Activated naive CD8-positive, alpha-beta T cell treated with anti-CD3 and anti-CD28 coated beads, Interleukin-2, amount 50 U/mL, for 24 hours (primary cell): Measurements from ENCODE around the gene SLC14A1.
A peak's percentile ranks its signal among the peaks of the same experiment; 100 is the strongest.
"Not testable (repeated sequence)": the region's sequence is repeated elsewhere in the genome, so short reads cannot be mapped to it uniquely, and the experiment has no call there.

Source experiments
- ATAC-seq: fragments of 150-1000 bp; cut with Tn5 transposase; one replicate; pipeline ENCODE4 v1.10.0; 2021
- DNase-seq: peaks from one replicate; pipeline ENCODE4 v3.0.0; 2021
- H3K27ac Mint-ChIP-seq: one replicate; pipeline ENCODE4 v1.8.0; 2021; ENCODE audit warnings: mild to moderate bottlenecking, mixed read lengths
- H3K27me3 Mint-ChIP-seq: one replicate; pipeline ENCODE4 v1.8.0; 2021; ENCODE audit warnings: mixed read lengths
- H3K36me3 Mint-ChIP-seq: one replicate; pipeline ENCODE4 v1.8.0; 2021; ENCODE audit warnings: low read depth, mixed read lengths
- H3K4me1 Mint-ChIP-seq: one replicate; pipeline ENCODE4 v1.8.0; 2021; ENCODE audit warnings: mixed read lengths
- H3K4me3 Mint-ChIP-seq: one replicate; pipeline ENCODE4 v1.8.0; 2021; ENCODE audit warnings: mild to moderate bottlenecking, moderate library complexity, mixed read lengths
- H3K9me3 Mint-ChIP-seq: one replicate; pipeline ENCODE4 v1.8.0; 2021; ENCODE audit warnings: mixed read lengths

Gene SLC14A1

DNA sequence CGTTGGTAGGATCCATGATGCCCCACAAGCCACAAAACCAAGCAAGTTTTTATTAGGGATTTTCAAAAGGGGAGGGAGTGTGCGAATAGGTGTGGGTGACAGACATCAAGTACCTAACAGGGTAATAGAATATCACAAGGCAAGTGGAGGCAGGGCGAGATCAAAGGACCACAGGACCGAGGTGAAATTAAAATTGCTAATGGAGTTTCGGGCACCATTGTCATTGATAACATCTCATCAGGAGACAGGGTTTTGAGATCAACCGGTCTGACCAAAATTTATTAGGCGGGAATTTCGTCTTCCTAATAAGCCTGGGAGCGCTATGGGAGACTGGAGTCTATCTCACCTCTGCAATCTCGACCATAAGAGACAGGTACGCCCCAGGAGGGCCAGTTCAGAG is 33.7 kb downstream of the SLC14A1 start:
- not testable (repeated sequence) for H3K4me1 Mint-ChIP-seq, DNase-seq, H3K36me3 Mint-ChIP-seq, ATAC-seq, H3K27ac Mint-ChIP-seq, H3K27me3 Mint-ChIP-seq, H3K4me3 Mint-ChIP-seq, H3K9me3 Mint-ChIP-seq

DNA sequence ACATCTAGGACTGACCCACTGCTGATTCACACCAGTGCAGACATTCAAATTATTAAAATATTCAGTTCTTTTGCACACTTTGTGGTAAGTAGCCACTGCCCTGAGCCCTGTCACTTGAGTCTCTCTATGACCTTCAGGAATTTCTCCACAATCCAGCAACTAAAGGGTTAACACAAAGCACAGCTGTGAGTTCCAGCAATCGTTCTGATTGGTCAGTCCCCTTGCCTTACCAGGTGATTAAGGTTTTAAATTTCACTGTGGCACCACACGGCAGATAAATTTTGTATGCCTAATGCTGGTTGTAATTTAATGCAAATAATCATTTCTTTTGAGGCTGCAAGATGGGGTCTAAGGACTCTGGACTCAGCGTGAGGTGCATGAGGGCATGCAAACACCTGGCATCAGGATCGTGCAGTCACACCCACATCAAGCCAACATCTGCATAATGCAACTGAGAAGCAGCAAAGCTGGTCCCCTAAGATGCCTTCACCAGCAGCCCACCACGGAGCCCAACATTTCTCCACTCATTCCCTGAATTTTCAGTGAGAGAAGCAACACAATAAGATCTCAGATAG is 36.6 kb downstream of the SLC14A1 start:
- Mint-ChIP-seq H3K9me3 (no peaks in the 10 kb centered on the region), H3K27ac (no peak overlapping the region), H3K27me3 (no peaks in the 10 kb centered on the region), H3K4me1 (peaks cover 4% of the 10 kb centered on the region), H3K4me3 (no peak overlapping the region), H3K36me3 (no peaks in the 10 kb centered on the region)
- ATAC-seq (no peak), DNase-seq (no peak)

DNA sequence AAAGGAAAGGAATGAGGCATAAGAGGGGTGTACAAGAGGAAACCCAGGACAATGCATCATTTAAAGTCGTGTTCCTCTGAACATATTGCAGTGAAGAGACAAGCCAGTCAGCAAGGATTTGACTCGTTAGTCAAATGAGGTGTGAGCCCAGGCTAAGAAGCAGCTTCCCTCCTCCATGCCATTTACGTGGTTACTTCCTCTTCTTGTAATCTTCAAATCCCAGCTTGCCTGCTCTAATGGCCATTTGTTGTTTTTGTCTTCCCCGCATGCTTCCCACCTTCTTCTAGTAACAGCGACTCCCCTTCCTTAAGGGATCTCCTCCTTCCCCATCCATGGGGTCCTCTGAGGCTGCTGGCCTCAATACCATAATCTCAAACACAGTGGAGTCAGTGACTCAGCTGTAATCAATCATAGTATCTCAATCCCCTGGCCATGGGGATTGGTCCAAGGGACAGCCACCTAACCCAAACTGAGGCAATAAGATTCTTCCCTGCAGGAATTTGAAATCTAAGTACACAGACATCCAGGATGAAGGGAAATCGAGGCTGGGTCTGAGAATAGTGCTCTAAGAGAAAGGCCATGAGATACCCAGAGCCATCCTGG is 37.6 kb downstream of the SLC14A1 start:
- Mint-ChIP-seq H3K9me3 (no peaks in the 10 kb centered on the region), H3K4me1 (peaks cover 4% of the 10 kb centered on the region), H3K27me3 (no peaks in the 10 kb centered on the region), H3K36me3 (no peaks in the 10 kb centered on the region), H3K4me3 (no peak overlapping the region), H3K27ac (no peak overlapping the region)
- ATAC-seq (no peak), DNase-seq (no peak)

DNA sequence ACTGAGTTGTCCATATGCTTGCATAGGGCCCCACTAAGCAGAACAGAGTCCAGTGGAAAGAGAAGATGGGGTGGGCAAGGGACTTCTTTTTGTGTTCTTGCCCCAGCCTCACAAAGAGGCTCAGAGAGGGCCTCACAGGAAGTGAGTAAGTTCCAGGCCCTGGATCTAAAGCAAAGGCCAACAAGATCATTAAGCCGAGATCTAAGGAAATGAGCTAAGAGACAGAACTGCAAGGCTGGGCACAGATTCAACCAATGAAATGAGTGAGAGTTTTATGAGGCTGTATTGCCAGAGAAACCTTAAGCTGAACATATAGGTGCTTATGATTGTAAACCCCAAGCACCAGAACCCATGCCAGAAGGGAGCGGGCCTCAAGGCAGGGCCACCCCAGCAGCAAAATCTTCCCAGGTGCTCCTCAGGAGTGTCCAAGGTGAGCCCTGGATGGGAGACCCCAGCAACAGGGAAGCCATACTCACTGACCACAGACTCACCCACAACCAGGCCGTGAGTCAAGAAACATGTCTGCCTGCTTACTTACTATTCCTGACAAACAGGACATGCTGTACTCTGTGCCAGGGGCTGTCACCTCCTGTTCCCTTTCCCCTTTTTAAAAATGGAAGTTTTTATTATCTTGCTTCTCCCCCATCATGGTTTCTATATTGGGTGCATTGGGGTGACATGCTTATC is 40.2 kb downstream of the SLC14A1 start:
- Mint-ChIP-seq H3K27ac (no peak overlapping the region), H3K36me3 (no peaks in the 10 kb centered on the region), H3K27me3 (no peaks in the 10 kb centered on the region), H3K4me1 (peaks cover 4% of the 10 kb centered on the region), H3K9me3 (no peaks in the 10 kb centered on the region), H3K4me3 (no peak overlapping the region)
- DNase-seq (no peak), ATAC-seq (peak; percentile 46)

DNA sequence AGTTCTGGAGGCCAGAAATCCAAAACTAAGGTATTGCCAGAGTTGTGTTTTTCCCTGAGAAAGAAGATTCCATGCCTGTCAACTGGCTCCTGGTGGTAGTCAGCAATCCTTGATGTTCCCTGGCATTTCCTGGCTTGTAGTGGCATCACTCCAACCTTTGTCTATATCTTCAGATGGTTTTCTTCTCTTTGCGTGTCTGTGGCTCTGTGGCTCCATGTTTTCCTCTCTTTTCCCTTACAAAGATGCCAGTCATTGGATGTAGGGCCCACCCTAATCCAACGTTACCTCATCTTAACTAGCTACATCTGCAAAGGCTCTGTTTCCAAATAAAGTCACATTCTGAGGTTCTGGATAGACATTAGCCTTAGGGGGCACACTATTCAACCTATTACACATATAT is 41.8 kb downstream of the SLC14A1 start:
- no peaks in the 10 kb centered on the region for H3K36me3 Mint-ChIP-seq
- DNase-seq = no peak
- H3K27me3 Mint-ChIP-seq = peaks cover 10% of the 10 kb centered on the region
- H3K4me1 Mint-ChIP-seq = no peaks in the 10 kb centered on the region
- H3K27ac Mint-ChIP-seq = no peak overlapping the region
- H3K9me3 Mint-ChIP-seq = no peaks in the 10 kb centered on the region
- no peak for ATAC-seq
- H3K4me3 Mint-ChIP-seq = no peak overlapping the region

DNA sequence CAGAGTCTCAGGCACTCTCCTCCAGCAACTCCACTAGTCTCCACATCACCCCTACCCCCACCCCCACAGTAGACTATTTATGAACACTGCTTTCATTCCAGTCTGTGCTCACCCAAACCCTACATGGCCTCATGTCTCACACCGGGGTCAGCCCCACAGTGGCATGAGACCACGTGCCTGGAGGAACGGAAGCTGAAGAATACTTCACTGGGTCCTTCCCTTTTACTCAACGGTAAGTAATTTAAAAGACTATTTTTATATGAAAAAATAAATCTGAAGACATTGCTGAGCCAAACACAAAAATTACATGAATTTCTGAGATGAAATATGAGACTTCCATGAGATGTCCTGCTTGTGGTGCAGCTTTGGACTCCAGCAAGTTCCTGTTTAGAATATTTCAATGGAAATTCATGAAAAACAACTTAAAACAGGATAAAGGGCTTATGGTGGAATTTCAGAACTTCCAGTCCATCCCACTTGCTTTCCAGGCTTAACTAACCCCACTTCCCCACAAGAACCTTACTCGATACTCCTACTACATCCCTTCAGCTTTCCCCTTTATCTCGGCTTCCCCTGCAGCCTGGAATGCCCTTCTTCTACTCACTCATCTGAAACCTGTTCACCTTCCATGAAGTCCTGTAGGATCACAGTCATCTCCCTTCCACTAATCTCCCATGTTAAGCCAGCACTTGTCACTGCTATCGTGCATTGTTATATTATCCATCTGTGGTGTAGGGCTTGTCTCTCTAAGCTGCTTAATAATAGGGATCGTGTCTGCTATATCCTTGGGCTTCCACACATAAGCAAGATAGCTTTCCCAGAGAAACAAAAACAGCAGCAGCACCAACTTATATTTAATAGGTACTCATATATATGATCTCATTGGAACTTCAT is 47.9 kb downstream of the SLC14A1 start:
- no peak for DNase-seq

DNA sequence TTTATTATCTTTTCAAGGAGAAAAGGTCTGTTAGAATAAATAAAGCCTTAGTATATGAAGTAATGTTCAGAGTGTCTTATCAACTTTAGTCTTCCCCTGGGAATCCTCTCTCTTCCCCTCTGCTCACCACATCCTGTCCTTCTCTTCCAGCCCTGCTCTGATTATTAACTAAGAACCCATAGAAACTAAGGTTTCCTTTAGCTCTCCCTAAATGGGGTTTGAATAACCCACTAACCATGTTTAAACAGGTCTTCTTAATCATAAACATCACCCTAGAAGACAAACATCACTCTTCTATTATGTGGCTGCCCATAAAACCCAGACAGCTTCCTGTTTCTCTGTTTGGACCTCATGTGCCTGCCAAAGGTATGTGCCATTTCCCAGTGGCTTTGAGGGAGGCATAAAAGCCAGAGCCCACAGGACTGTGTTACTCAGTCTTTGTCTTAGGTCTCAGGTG is 50.1 kb downstream of the SLC14A1 start:
- no peak for DNase-seq
- Mint-ChIP-seq H3K27ac (no peak overlapping the region), H3K4me3 (no peak overlapping the region), H3K9me3 (peaks cover 4% of the 10 kb centered on the region), H3K27me3 (peaks cover 19% of the 10 kb centered on the region), H3K36me3 (no peaks in the 10 kb centered on the region), H3K4me1 (peaks cover 20% of the 10 kb centered on the region)
- ATAC-seq = no peak

More for the DNA sequence above, 47.9 kb downstream of the SLC14A1 start:
- Mint-ChIP-seq H3K27ac (no peak overlapping the region), H3K27me3 (peaks cover 14% of the 10 kb centered on the region), H3K4me3 (no peak overlapping the region), H3K9me3 (peaks cover 4% of the 10 kb centered on the region), H3K36me3 (no peaks in the 10 kb centered on the region), H3K4me1 (peaks cover 20% of the 10 kb centered on the region)
- no peak for ATAC-seq

DNA sequence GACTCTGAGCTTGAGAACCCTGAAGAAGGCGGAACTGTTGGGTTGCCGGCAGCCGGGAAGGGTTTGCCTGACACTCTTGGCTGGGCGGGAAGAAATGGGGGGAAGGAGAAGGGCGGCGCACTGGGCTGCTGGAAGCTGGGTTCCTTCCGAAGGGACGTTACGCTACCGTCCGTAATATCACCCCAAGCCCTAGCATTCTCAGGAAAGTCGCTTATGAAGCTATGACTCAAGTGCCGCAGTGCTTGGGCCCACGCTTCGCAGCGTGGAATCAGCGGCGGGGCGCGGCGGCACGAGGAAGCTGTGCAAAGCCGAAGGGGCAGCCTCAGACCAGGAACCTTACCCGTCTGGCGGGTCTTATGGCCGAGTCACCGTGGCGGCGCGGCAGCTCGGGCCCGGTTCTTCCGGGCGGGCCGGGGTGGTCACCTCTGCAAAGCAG is 51.3 kb downstream of the SLC14A1 start:
- Mint-ChIP-seq H3K4me3 (peak overlapping the region; percentile 79), H3K27me3 (peaks cover 10% of the 10 kb centered on the region), H3K4me1 (peaks cover 20% of the 10 kb centered on the region), H3K27ac (peak overlapping the region; percentile 59), H3K9me3 (peaks cover 4% of the 10 kb centered on the region), H3K36me3 (no peaks in the 10 kb centered on the region)
- DNase-seq (peak; percentile 76), ATAC-seq (peak; percentile 85)

DNA sequence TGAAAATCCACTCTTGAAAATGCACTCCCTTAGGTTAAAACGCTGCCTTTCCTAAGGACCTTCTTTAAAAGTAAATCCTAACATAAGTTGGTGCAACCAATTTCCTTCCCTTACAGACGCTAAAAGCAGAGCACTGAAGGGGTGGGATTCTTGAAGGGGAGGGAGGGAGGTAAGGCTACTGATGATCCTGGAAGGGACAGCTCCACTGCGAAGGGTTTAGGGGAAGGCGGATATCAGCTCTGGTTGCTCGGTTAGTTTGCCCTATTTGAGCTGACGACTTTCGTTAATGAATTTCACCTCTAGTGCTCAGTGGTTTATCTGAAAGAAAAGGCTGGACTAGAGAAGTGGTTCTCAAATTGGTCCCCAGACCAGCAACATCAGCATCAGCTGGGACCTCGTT is 51.8 kb downstream of the SLC14A1 start:
- peak overlapping the region; percentile 79 for H3K4me3 Mint-ChIP-seq
- H3K36me3 Mint-ChIP-seq = no peaks in the 10 kb centered on the region
- H3K27ac Mint-ChIP-seq = peak overlapping the region; percentile 59
- no peak for ATAC-seq
- H3K27me3 Mint-ChIP-seq = peaks cover 8% of the 10 kb centered on the region
- H3K9me3 Mint-ChIP-seq = peaks cover 4% of the 10 kb centered on the region
- no peak for DNase-seq
- peaks cover 20% of the 10 kb centered on the region for H3K4me1 Mint-ChIP-seq

DNA sequence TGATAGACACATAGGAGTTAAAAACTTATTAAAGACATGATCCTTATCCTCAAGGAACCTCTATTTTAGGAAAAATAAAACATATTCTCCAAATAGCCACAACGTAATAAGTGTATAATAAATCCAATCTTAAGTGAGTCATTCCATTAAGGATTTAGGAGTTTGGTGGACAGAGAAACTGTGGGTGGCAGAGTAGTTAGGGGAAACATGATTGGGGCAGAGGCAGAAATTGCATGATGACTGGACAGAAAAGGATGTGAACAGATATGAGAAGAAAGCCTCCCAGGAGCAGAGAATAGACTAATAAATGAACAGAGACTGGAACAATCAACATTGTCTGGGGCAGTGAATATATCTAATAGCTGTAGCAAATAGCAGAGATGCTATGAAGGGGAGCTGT is 53.4 kb downstream of the SLC14A1 start:
- Mint-ChIP-seq H3K4me1 (peaks cover 20% of the 10 kb centered on the region), H3K27ac (no peak overlapping the region), H3K4me3 (no peak overlapping the region), H3K36me3 (no peaks in the 10 kb centered on the region), H3K27me3 (peaks cover 7% of the 10 kb centered on the region), H3K9me3 (peaks cover 4% of the 10 kb centered on the region)
- DNase-seq (no peak), ATAC-seq (no peak)

DNA sequence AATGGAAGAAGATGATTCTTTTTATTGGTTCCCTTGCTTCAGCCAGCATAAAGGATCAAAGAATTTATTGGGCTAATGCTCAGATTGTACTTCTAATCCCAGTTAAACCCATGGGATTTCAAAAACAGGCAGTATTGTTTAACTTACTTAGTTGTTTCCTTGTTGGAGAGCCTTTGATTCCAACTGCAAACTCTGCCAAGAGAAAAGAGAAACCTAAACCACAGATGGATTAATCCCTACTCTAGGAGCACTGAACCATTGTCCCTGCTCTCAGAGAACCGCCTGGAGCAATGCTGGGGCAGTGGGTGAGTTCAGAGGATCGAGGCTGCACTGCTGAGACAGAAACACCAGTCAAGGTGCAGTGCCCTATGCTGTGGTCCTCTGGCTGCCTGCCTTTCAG is 56.6 kb downstream of the SLC14A1 start:
- no peak for DNase-seq
- peaks cover 9% of the 10 kb centered on the region for H3K27me3 Mint-ChIP-seq
- no peak for ATAC-seq
- H3K36me3 Mint-ChIP-seq = no peaks in the 10 kb centered on the region
- H3K27ac Mint-ChIP-seq = no peak overlapping the region
- no peak overlapping the region for H3K4me3 Mint-ChIP-seq
- H3K4me1 Mint-ChIP-seq = peaks cover 6% of the 10 kb centered on the region
- no peaks in the 10 kb centered on the region for H3K9me3 Mint-ChIP-seq

DNA sequence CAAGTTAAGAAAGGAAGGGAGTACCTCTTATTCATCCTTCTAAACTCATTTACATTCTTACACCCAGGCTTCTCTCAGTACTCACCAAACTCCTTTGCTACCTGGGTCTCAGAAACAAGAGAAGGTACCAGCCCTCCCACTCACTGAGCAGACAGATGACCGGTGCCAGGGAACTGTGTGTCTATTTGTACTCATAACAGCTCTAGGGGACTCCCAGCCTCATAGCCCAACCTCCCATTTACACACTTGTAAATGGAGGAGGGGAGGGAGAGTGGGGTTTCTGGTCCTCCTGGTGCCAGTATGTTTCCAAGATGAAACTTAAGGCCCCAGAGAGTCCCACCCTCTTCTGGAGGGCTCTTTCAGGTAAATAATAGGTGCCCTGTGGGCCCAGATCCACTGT is 58.7 kb downstream of the SLC14A1 start:
- ATAC-seq (no peak), DNase-seq (no peak)
- no peaks in the 10 kb centered on the region for H3K9me3 Mint-ChIP-seq
- no peak overlapping the region for H3K4me3 Mint-ChIP-seq
- no peak overlapping the region for H3K27ac Mint-ChIP-seq
- no peaks in the 10 kb centered on the region for H3K36me3 Mint-ChIP-seq
- H3K27me3 Mint-ChIP-seq = peaks cover 9% of the 10 kb centered on the region
- H3K4me1 Mint-ChIP-seq = peaks cover 4% of the 10 kb centered on the region

DNA sequence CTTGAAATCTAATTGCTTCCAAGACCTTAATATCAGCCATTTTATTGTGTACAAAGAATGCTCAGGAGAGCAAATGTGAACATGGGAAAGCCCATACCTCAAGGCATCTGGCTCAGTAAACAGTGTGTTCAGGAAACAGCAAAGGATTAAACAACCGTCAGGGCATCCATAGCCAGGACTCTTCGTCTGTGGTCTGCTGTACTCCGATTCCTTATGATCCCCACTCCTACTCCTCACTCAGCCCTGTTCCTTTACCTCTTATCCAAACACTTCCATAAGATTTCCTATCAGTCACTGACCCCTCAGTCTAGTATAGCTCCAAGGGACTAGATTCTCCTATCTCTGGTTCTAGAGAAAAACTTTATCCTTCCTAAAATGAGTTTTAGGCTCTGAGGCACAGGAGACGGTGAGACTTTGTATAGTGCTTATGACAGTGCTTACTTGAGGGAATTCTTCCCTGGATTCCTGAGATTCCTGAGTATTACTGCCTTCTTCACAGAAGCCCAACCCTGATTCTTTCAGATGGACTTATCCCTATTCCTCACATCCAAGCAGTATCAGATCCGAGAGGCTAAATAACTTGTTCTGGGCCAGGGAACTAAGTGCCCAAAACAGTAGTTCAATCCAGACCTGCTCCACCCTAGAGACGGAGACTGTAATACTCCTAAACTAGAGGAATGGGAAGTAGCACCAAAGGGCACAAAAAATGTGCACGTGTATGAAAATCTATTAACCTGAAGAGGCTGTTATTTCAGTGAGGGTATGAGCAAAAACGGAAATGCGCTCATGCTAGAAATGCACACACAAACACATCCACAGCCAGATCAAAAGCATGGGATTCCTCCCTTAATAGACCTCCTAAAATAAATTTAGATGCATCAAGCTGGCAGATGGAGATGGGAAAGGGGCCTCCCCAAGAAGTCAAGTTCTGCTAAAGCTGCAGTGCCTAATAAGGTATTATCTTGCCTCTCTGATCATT is 59.4 kb downstream of the SLC14A1 start:
- ATAC-seq = no peak
- peaks cover 5% of the 10 kb centered on the region for H3K27me3 Mint-ChIP-seq
- no peak for DNase-seq
- H3K4me1 Mint-ChIP-seq = peaks cover 4% of the 10 kb centered on the region
- no peak overlapping the region for H3K4me3 Mint-ChIP-seq
- no peaks in the 10 kb centered on the region for H3K9me3 Mint-ChIP-seq
- no peak overlapping the region for H3K27ac Mint-ChIP-seq
- H3K36me3 Mint-ChIP-seq = no peaks in the 10 kb centered on the region

DNA sequence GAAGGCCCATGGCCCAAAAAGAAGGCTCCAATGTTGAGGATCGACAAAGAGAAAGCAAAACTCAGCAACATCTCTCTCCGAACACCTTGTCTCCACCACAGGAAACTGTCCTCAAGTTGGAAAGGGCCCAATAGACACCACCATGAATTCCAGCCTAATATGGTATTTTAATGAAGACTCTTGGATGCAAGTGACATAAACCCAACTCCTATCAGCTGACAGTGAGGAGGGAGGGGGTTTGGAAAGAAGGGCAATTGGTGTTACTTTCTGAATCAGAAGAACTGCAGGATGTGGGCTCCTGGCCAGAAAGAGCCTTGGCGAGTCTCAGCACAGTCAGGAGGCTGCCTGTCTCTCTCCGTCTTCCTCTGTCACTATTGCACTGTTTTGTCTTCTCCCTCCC is 61.2 kb downstream of the SLC14A1 start:
- peaks cover 4% of the 10 kb centered on the region for H3K4me1 Mint-ChIP-seq
- no peak overlapping the region for H3K27ac Mint-ChIP-seq
- no peak for ATAC-seq
- no peak for DNase-seq
- H3K27me3 Mint-ChIP-seq = peaks cover 4% of the 10 kb centered on the region
- no peaks in the 10 kb centered on the region for H3K36me3 Mint-ChIP-seq
- H3K4me3 Mint-ChIP-seq = no peak overlapping the region
- no peaks in the 10 kb centered on the region for H3K9me3 Mint-ChIP-seq
